HepG2 (cell line): Measurements from ENCODE around the gene NDRG3. TPM values are rescaled to one million over a fixed set of nuclear protein-coding genes. Genes with fewer than 3 reads are reported as not detected.
A peak's percentile ranks its signal among the peaks of the same experiment; 100 is the strongest.

Source experiments
- CENPX ChIP-seq: sonication (generic); formaldehyde crosslinking; IDR thresholded peaks from 2 replicates; pipeline ENCODE4 v1.9.0; 2021; ENCODE audit warnings: mild to moderate bottlenecking, missing genetic modification reagents, moderate library complexity
- GFI1 ChIP-seq: sonication (generic); formaldehyde crosslinking; IDR thresholded peaks from 2 replicates; pipeline ENCODE4 v1.5.0; 2020; ENCODE audit warnings: missing genetic modification reagents, mild to moderate bottlenecking, borderline replicate concordance
- ZNF382 ChIP-seq: sonication (generic); formaldehyde crosslinking; IDR thresholded peaks from 2 replicates; pipeline ENCODE4 v1.5.0; 2020; ENCODE audit warnings: missing genetic modification reagents, mild to moderate bottlenecking, borderline replicate concordance
- ZNF441 ChIP-seq: sonication (generic); formaldehyde crosslinking; IDR thresholded peaks from 2 replicates; pipeline ENCODE4 v1.7.0; 2021; ENCODE audit warnings: missing genetic modification reagents, borderline replicate concordance
- ZNF564 ChIP-seq: sonication (generic); formaldehyde crosslinking; IDR thresholded peaks from 2 replicates; pipeline ENCODE4 v1.8.1; 2023; ENCODE audit warnings: mild to moderate bottlenecking, missing genetic modification reagents
- ZSCAN20 ChIP-seq: sonication (generic); formaldehyde crosslinking; IDR thresholded peaks from 2 replicates; pipeline ENCODE4 v1.4.0; 2020; ENCODE audit warnings: missing genetic modification reagents, mild to moderate bottlenecking, borderline replicate concordance
- polyA plus RNA-seq, 8 experiments: library from polyadenylated mRNA; depleted of rRNA in 3 of 8; stranded (reverse) in 7 of 8; unstranded in 1 of 8; fragments of >200 nt; fragmentation: Illumina TruSeq in 4 of 8; extraction: Trizol in 4 of 8; gene quantifications; 2 replicates each; pipeline versions ENCODE4 v1.2.1 to v1.2.3, GENCODE V29; 2011 to 2016; ENCODE audit warnings: low read depth in 4 of 8, missing spikeins in 1 of 8, mixed read lengths in 1 of 8; ENCODE audit not compliant: insufficient read depth in 1 of 8
- total RNA-seq, 5 experiments: library from RNA; depleted of rRNA; stranded (reverse); fragments of >200 nt; fragmentation: Illumina TruSeq; extraction: Trizol; gene quantifications; 2 replicates each; pipeline ENCODE4 v1.2.3, GENCODE V29; 2016; ENCODE audit warnings: low read depth in 1 of 5
- TF ChIP-seq, protein P1 (sequence below): sonication (generic); formaldehyde crosslinking; IDR thresholded peaks from 2 replicates; pipeline ENCODE4 v1.4.0; 2020; ENCODE audit warnings: mild to moderate bottlenecking, missing genetic modification reagents
- TF ChIP-seq, protein P2 (sequence below): sonication (generic); formaldehyde crosslinking; IDR thresholded peaks from 2 replicates; pipeline ENCODE4 v1.4.0; 2020; ENCODE audit warnings: missing genetic modification reagents, low read depth, mild to moderate bottlenecking, borderline replicate concordance
- TF ChIP-seq, protein P3 (sequence below): sonication (generic); formaldehyde crosslinking; IDR thresholded peaks from 2 replicates; pipeline ENCODE4 v1.9.0; 2021; ENCODE audit warnings: mild to moderate bottlenecking, missing genetic modification reagents

Gene NDRG3
- total and polyA plus RNA-seq, 2 of the 13 experiments (the other 11 are each of a cell fraction or from before 2014, with no cell fraction given), result 36.0 to 40.5 TPM

DNA sequence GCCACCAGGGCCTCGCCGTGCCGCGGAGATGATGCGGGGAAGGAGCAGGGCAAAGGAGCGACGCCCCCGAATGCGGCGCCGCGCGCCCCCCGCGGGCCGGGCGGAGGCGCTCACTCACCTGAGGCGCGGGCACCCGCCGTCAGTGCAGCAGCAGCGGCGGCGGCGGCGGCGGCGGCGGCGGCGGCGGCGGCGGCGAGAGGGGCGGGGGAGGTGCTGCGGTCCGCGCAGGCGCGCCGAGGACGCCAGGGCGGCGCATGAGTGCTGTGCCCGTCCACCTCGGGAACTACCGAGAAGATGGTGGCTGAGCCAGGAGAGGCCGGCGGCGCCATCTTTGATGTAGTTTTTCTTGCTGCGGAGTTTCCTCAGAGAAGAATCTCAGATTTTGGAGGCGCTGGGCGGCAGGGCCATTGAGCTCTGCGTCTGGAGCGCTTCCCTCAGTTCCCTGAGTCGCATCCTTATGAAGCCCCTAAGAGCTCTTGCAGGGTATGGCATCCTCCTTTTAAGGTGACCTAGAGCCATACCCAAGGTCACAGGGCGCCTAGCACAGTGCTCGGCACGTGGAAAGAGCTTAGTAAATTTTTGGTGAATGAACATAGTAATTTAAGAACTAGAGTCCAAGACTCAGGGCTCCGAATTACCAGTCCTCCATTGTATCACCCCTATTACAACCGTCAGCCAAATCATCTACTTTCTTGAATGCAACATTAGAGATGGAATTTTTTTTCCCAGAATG lies at the start of gene NDRG3 (continued):
- TF ChIP-seq, protein P1, sequence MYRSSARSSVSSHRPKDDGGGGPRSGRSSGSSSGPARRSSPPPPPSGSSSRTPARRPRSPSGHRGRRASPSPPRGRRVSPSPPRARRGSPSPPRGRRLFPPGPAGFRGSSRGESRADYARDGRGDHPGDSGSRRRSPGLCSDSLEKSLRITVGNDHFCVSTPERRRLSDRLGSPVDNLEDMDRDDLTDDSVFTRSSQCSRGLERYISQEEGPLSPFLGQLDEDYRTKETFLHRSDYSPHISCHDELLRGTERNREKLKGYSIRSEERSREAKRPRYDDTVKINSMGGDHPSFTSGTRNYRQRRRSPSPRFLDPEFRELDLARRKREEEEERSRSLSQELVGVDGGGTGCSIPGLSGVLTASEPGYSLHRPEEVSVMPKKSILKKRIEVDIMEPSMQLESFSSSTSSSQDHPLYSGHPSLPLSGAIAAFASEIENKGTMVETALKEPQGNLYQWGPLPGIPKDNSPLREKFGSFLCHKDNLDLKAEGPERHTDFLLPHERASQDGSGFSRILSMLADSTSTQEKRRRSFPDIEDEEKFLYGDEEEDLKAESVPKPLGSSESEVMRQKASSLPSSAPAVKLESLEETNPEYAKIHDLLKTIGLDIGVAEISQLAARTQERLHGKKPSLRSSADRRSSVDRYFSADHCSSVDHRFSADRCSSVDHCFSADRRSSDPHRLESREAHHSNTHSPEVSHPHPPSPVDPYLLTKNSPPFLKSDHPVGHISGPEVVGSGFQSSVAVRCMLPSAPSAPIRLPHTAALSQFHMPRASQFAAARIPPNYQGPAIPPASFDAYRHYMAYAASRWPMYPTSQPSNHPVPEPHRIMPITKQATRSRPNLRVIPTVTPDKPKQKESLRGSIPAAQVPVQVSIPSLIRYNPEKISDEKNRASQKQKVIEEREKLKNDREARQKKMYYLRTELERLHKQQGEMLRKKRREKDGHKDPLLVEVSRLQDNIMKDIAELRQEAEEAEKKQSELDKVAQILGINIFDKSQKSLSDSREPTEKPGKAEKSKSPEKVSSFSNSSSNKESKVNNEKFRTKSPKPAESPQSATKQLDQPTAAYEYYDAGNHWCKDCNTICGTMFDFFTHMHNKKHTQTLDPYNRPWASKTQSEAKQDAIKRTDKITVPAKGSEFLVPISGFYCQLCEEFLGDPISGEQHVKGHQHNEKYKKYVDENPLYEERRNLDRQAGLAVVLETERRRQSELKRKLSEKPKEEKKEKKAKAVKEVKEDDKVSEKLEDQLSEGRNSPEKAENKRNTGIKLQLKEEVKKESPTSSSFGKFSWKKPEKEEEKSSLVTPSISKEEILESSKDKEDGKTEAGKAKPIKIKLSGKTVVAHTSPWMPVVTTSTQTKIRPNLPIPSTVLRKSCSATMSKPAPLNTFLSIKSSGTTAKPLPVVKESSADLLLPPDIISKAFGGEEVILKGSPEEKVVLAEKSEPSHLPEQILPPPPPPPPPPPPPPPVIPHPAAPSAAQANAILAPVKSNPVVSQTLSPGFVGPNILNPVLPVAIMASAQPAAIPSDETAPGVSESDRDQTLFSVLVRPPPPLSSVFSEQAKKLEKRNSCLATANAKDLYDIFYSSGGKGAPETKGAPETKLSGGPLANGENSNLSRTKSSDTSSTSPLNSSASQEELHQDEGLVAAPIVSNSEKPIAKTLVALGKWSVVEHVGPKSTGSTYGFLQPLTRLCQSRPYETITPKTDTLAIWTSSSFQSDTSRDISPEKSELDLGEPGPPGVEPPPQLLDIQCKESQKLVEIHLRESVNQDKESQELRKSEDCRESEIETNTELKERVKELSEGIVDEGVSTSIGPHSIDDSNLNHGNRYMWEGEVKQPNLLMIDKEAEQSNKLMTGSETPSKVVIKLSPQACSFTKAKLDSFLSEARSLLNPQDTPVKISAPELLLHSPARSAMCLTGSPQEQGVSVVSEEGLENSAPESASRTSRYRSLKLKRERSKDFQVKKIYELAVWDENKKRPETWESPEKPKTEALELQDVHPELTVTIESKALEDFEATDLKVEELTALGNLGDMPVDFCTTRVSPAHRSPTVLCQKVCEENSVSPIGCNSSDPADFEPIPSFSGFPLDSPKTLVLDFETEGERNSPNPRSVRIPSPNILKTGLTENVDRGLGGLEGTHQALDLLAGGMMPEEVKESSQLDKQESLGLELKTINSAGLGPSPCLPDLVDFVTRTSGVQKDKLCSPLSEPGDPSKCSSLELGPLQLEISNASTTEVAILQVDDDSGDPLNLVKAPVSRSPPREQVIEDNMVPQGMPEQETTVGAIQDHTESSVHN (CRISPR knock-in tag), result no peak; the same call in 1 of the 2 replicates
- TF ChIP-seq ZSCAN20 (CRISPR knock-in tag), result peak; percentile 76; the same call in 1 of the 2 replicates
- TF ChIP-seq ZNF441, result no peak
- TF ChIP-seq GFI1 (CRISPR knock-in tag), result no peak; the same call in 1 of the 2 replicates
- TF ChIP-seq, protein P2, sequence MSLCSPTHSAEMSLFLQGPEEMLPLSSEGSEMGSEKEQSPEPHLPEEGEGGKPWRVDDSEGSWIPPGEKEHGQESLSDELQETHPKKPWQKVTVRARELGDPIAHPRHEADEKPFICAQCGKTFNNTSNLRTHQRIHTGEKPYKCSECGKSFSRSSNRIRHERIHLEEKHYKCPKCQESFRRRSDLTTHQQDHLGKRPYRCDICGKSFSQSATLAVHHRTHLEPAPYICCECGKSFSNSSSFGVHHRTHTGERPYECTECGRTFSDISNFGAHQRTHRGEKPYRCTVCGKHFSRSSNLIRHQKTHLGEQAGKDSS (CRISPR knock-in tag), result peak; percentile 93
- no peak for TF ChIP-seq ZNF382 (CRISPR knock-in tag)
- TF ChIP-seq, protein P3, sequence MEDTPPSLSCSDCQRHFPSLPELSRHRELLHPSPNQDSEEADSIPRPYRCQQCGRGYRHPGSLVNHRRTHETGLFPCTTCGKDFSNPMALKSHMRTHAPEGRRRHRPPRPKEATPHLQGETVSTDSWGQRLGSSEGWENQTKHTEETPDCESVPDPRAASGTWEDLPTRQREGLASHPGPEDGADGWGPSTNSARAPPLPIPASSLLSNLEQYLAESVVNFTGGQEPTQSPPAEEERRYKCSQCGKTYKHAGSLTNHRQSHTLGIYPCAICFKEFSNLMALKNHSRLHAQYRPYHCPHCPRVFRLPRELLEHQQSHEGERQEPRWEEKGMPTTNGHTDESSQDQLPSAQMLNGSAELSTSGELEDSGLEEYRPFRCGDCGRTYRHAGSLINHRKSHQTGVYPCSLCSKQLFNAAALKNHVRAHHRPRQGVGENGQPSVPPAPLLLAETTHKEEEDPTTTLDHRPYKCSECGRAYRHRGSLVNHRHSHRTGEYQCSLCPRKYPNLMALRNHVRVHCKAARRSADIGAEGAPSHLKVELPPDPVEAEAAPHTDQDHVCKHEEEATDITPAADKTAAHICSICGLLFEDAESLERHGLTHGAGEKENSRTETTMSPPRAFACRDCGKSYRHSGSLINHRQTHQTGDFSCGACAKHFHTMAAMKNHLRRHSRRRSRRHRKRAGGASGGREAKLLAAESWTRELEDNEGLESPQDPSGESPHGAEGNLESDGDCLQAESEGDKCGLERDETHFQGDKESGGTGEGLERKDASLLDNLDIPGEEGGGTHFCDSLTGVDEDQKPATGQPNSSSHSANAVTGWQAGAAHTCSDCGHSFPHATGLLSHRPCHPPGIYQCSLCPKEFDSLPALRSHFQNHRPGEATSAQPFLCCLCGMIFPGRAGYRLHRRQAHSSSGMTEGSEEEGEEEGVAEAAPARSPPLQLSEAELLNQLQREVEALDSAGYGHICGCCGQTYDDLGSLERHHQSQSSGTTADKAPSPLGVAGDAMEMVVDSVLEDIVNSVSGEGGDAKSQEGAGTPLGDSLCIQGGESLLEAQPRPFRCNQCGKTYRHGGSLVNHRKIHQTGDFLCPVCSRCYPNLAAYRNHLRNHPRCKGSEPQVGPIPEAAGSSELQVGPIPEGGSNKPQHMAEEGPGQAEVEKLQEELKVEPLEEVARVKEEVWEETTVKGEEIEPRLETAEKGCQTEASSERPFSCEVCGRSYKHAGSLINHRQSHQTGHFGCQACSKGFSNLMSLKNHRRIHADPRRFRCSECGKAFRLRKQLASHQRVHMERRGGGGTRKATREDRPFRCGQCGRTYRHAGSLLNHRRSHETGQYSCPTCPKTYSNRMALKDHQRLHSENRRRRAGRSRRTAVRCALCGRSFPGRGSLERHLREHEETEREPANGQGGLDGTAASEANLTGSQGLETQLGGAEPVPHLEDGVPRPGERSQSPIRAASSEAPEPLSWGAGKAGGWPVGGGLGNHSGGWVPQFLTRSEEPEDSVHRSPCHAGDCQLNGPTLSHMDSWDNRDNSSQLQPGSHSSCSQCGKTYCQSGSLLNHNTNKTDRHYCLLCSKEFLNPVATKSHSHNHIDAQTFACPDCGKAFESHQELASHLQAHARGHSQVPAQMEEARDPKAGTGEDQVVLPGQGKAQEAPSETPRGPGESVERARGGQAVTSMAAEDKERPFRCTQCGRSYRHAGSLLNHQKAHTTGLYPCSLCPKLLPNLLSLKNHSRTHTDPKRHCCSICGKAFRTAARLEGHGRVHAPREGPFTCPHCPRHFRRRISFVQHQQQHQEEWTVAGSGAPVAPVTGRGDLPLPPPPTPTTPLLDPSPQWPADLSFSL, result no peak
- no peak for TF ChIP-seq ZNF564 (CRISPR knock-in tag)
- no peak for TF ChIP-seq CENPX (CRISPR knock-in tag)
